RWPE1 (cell line): ENCODE measurements around the gene E2F3.

Experiments used
- CTCF ChIA-PET: fragments of 350-600 bp; sonication (Branson Sonifier 250); formaldehyde crosslinking; extraction: SDS; loops from one replicate; lab custom pipeline; 2021; lab: Yijun Ruan, JAX
- POLR2A ChIA-PET: fragments of 400-600 bp; formaldehyde crosslinking; extraction: SDS; loops from one replicate; lab custom pipeline; 2020; ENCODE audit warnings: antibody characterized with exemption; ENCODE audit not compliant: low non-redundant PET; lab: Yijun Ruan, JAX
- DNase-seq: peaks from one replicate; pipeline ENCODE4 v3.0.0; 2012; ENCODE audit warnings: low spot score
- H3K27ac ChIP-seq: fragments of 450-650 bp; 2 replicates; pipeline ENCODE4 v1.5.1; 2017
- CTCF ChIP-seq: fragments of 450-650 bp; conservative IDR thresholded peaks from 2 replicates; pipeline ENCODE4 v1.5.1; 2017; ENCODE audit warnings: low read depth, mild to moderate bottlenecking

The E2F3 gene

DNA sequence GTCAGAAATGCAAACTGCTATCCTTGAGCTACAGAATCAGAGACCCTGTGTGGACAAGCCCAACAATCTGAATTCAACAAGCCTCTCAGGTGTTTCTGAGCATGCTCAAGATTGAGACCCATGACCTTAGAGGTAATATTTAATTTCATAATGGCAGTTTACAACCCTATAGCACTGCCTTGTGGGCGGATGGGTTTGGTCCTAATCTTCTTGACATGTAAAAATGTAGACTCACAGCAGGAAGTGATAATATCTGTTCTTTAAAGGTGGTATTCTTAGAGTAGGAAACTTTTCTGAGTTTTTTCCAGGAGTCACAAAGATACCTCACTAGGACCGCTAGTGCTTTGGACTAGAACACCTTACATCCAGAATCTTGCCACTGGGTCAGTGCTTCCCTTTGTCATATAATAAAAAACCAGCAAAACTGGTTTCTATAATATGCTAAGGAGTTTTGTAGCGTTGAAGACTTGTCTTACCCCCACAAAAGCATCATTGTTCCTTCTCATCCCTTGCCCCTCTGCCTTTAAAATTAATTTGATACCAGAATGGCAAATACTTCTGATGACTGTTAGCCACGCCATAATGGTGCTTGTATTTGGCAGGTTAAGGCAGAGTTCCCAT lies 52.6 kb downstream of the E2F3 start:
- no peak for TF ChIP-seq CTCF
- ChIA-PET POLR2A (no interaction called here), CTCF (interaction anchor here (0.6 kb wide), 2 partner anchors 68 to 982 kb away, joined by 3 read pairs; no protein-coding TSS in a partner anchor)
- no peak overlapping the region for H3K27ac ChIP-seq
- no peak for DNase-seq

GRCh38 chr6:20455251-20455940 lies 53.7 kb downstream of the E2F3 start:
- DNase-seq = peak; percentile 26
- POLR2A ChIA-PET = no interaction called here
- H3K27ac ChIP-seq = no peak overlapping the region
- no peak for TF ChIP-seq CTCF
- CTCF ChIA-PET = no interaction called here

- ChIA-PET POLR2A (no interaction called here), CTCF (interaction anchor here (0.7 kb wide), 1 partner anchor 60 kb away, joined by 4 read pairs; no protein-coding TSS in a partner anchor)
- no peak for TF ChIP-seq CTCF
- H3K27ac ChIP-seq = no peak overlapping the region
- DNase-seq = no peak
These were observed 56.6 kb downstream of the E2F3 start for GRCh38 chr6:20458027-20458894.

- no peak for TF ChIP-seq CTCF
- ChIA-PET POLR2A (no interaction called here), CTCF (no interaction called here)
- no peak for DNase-seq
- no peak overlapping the region for H3K27ac ChIP-seq
These were observed 58.0 kb downstream of the E2F3 start for GRCh38 chr6:20459682-20460081.

GRCh38 chr6:20461576-20461975 lies 59.9 kb downstream of the E2F3 start:
- POLR2A ChIA-PET = no interaction called here
- CTCF ChIA-PET = no interaction called here
- DNase-seq = no peak
- H3K27ac ChIP-seq = no peak overlapping the region
- TF ChIP-seq CTCF = no peak

DNA sequence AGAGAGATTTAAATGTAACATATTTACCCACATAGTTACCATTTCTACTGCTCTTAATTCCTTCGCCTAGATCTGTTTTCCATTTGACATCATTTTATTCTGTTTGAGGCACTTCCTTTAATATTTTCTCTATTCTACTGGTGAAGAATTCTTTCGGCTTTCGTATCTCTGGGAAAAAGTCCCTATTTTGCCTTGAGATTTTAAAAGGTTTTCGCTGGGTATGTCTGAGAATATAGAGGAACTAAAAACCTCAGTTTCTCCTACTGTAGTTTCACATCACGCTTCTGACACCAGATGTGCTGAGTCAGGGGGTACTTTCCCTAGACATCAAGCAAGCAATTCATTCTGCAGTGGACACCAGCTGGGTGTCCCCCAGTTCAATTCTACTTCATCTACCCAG lies 61.7 kb downstream of the E2F3 start:
- CTCF ChIA-PET = no interaction called here
- TF ChIP-seq CTCF = no peak
- no peak overlapping the region; the same call in 1 of the 2 replicates for H3K27ac ChIP-seq
- DNase-seq = no peak
- POLR2A ChIA-PET = no interaction called here
